SH-SY5Y (cell line): ENCODE measurements around the gene BTAF1.

Source experiments
- GATA2 ChIP-seq: IDR thresholded peaks from 2 replicates; pipeline ENCODE4 v1.6.1; 2011; ENCODE audit warnings: mild to moderate bottlenecking, low read depth, low read length
- GATA3 ChIP-seq: IDR thresholded peaks from 2 replicates; pipeline ENCODE4 v1.6.1; 2011; ENCODE audit warnings: low read depth, mild to moderate bottlenecking, low read length, moderate library complexity

GRCh38 chr10:91919651-91920050, 3.9 kb upstream of the BTAF1 start:
- TF ChIP-seq GATA3 (no peak), GATA2 (no peak)
